HG02852 (cell line): ENCODE data around the gene HACD3.

Source experiments
- ATAC-seq: cut with Tn5 transposase; IDR thresholded peaks from one replicate; pipeline ENCODE4 v1.9.1; 2021; ENCODE audit warnings: mild to moderate bottlenecking, moderate library complexity; ENCODE audit not compliant: unreplicated experiment

HACD3 gene, protein sequence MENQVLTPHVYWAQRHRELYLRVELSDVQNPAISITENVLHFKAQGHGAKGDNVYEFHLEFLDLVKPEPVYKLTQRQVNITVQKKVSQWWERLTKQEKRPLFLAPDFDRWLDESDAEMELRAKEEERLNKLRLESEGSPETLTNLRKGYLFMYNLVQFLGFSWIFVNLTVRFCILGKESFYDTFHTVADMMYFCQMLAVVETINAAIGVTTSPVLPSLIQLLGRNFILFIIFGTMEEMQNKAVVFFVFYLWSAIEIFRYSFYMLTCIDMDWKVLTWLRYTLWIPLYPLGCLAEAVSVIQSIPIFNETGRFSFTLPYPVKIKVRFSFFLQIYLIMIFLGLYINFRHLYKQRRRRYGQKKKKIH

DNA sequence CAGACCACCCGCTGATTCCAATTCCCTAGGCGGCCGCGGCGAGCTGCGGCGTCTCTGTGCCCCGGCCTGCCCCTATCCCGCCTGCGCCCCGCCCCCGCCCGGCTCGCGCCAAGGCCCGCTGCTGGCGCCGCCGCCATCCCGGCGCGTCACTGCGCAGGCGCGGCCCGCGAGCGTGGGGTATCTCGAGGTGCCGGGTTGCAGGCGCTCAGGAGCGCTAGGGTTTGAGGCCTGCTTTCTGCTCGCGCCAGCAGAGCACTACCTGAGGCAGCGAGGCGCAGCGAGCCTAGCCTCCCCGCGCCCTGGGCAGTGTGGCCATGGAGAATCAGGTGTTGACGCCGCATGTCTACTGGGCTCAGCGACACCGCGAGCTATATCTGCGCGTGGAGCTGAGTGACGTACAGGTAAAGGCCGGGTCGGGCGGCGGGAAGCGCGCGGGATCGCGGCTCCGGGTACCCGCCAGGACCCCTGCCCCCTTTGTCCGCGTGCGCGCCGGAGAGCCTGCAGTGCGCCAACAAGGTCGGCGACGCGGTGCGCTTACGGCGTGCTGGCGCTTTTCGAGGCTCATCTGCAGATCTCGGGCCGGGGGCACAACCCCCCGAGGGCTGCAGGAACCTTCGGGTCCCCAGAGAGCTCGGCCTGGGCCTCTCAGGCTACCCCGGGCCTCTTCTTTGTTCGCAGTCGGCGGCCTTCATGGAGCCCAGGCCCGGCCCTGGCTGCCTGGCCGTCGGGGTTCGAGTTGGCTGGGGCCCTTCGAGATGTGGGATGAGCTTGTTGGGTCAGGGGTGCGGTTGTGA lies at the start of gene HACD3:
HACD3 (plus strand) TSS at position 146 of the 794 bp plus-strand sequence; CDS start at position 315, 169 bp downstream.
- peak; percentile 68 for ATAC-seq

DNA sequence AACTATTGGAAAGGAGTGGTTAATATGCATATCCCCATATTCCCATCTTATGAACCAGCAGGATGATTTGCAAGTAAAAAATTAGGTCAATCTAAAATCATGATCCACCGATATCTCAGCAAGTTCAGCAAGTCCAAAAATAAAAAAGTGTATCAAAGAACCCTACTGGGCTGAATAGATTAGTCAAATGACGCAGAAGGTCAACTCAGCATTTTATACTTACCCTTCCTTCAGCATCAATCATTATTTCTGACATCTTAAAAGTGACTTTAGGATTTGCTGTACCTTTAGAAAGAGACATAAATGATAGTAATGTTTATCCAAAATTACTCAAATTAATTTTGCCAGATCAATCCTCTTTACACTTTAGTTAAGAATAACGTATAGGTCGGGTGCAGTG lies 45.4 kb upstream of the HACD3 start:
- ATAC-seq, result no peak

GRCh38 chr15:65494076-65494475 lies 36.2 kb upstream of the HACD3 start:
- ATAC-seq, result no peak

GRCh38 chr15:65509321-65509720 lies 20.9 kb upstream of the HACD3 start:
- no peak for ATAC-seq

- no peak for ATAC-seq
Observed at GRCh38 chr15:65512189-65512588, 18.1 kb upstream of the HACD3 start.

- no peak for ATAC-seq
Observed at GRCh38 chr15:65512807-65513416, 17.4 kb upstream of the HACD3 start.

DNA sequence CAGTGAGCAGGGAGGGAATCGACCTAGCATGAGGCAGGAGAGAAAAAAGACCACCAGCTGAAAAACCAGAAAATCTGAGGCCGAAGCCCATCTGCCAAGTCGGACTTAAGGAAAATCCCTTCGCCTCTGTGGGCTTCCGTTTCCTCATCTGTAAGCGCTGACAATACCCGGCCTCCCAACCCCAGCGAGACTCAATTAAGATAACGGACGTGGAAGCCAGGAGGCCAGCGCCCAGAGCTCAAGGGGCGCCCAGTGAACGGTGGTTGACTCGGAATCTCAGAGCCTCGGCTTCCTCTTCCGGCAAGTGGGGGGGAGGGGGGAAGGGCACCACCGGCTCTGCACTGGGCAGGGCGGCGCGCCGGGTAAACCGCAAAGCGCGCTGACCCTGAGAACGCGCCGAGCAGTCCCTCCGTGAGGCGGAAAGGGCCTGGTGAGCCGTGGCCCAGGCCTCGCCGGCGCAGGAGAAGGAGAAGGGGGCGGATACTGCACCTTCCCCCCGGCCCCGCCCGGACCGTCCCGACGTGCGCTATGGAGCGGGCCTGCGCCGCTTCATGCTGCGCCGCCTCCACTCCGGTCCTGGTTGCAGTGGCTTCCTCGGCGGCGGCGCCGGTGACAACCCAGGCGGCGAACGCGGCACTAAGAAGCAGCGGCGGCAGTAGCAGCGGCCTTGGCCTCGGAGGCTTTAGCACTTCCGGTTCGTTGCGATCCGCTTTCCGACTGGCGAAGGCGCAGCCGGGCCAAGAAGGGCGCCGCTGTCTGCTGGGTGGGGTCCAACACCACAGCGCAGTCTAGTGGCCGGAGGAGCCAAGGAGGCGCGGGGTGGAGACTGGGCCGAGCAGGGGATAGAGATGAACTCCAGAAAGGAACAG lies 13.0 kb upstream of the HACD3 start, which contains the start of gene DPP8:
DPP8 (minus strand) TSS at position 693 of the 869 bp plus-strand sequence. CDS start 5,136 bp downstream, outside the sequence.
- ATAC-seq, result peak; percentile 91

- no peak for ATAC-seq
Observed at GRCh38 chr15:65517866-65518207, 12.4 kb upstream of the HACD3 start.

- ATAC-seq, result no peak
Observed at GRCh38 chr15:65518633-65519285, 11.5 kb upstream of the HACD3 start.

DNA sequence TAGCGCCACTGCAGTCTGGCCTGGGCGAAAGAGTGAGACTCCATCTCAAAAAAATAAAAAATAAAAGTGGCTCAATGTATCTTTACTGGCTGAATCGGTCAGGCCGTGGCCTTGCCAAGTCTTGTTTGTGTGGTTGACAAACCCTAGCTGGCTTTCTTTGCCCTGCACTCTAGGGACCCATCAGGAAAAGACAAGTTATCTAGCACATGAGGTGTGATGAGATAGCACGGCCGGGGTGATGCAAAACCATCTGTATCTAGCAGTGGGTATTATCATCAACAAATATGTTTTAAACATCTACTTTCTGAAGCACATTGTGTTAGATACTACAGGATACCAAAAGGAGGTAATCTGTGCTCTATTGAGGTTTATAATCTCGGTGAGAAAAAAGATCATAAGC lies 8.9 kb upstream of the HACD3 start:
- no peak for ATAC-seq

GRCh38 chr15:65524226-65524625 lies 6.0 kb upstream of the HACD3 start:
- no peak for ATAC-seq

DNA sequence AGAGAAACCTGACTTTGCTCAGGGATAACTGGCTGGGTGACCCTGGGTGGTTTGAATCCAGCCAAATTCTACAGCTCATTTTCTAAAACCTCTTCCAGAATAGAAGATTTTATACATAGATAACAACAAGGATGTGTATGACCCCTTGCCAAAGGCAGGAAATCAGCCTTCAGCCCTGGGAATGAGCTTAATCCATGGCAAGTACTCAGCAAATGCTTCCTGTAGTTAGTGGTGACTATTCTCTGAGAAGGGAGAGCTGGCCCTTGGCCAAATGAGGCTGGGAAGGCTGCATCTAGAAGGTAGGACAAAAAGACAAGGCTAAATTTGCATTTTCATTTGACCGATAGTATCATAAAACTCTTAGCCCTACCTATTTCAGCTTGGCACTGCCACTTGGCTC lies 4.6 kb upstream of the HACD3 start:
- ATAC-seq, result no peak

DNA sequence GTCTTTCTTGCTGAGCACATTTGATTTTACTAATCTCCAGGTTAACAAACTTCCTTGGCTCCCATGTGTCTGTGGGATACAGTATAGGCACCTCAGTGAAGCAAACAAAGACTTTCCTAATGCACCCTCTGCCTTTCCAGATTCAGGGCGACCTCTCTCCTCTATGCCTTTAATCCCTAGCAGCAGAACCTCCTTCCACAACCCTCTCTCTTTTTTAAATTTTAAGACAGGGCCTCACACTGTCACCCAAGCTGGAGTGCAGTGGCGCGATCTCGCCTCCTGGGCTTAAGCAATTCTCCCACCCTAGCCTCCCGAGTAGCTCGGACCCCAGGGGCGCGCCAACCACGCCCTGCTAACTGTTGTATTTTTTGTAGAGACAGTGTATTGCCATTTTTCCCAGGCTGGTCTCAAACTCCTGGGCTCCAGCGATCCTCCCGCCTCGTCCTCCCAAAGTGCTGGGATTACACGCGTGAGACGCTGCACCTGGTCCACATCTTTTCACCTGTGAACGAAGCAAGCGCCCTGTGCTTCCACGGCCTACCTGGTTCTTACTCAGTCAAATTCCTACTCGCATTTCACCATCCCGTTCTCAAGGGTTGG lies 1.7 kb upstream of the HACD3 start:
- ATAC-seq, result no peak

DNA sequence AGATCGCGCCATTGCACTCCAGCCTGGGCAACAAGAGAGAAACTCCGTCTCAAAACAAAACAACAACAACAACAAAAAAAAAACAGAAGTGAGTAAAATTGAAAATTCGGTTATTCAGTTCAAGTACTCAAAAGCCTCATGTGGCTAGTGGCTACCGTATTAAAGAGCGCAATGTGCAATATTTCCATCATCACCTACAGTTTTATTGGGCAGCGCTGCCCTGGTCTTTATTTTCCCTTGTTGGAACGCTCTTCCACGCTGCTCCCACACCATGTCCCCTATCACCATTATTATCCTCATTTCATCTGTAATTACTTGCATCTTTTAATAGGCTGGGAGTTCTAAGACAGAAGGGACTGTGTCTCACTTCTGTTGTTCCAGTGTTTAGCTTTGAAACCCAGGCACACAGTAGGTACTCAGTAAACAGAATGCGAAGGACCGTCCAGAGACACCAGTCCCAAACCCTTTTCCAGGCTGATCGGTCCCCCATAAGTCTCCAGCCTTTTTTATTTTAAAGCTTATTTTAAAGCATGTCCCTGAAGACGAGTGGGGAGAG lies 423 bp upstream of the HACD3 start:
- ATAC-seq, result peak; percentile 10

GRCh38 chr15:65532738-65533051 lies 2.4 kb downstream of the HACD3 start:
- ATAC-seq, result no peak

DNA sequence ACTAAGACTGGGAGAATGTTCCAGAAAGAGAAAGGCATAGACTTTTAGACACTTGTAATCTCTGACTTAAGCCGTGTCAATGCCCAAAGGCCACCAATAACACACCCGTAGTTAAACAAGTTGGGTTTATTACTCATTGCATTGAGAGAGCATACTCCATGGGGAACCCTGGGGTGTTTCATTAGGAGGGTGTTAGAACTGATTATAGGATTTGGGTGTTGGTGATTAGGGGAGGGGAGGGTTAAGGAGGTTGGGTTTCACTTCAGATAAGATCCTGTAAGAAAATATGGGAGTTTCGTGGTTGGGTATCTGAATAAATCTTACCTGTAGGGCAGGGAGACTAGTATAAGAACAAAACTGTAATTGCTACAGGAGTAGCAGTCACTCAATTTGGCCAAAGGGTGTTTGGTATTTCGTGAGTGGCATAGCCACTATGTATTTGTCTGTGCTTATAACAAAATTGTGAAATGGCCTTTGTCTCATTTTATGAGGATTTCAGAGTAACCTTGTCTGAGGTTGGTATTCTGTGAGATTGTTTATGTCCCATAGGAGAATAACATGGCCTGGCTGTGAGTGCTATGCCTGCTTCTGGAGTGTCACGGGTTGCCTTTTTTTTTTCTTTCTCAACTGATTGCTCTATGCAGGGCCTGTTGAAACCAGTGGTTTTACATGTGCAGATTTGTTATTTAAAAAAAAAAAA lies 2.9 kb downstream of the HACD3 start:
- no peak for ATAC-seq

GRCh38 chr15:65535192-65535591 lies 4.9 kb downstream of the HACD3 start:
- no peak for ATAC-seq

DNA sequence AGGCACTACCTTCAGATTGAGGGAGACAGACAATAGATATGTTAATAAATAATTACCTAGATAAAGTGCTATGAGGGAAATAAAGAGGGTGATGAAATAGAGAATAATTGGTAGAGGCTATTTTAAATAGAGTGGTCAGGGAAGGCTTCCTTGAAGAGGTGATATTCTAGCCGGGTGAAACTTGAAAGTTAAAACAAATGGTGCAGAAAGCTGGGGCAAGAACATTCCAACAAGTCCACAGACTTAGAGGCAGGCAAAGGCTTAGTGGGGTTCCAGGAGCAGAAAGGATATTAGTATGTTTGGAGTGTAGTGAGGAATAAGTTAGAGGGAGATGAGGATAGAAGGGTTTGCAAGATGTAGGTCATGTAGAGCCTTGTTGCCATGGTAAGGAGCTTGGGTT lies 10.1 kb downstream of the HACD3 start:
- ATAC-seq, result no peak

DNA sequence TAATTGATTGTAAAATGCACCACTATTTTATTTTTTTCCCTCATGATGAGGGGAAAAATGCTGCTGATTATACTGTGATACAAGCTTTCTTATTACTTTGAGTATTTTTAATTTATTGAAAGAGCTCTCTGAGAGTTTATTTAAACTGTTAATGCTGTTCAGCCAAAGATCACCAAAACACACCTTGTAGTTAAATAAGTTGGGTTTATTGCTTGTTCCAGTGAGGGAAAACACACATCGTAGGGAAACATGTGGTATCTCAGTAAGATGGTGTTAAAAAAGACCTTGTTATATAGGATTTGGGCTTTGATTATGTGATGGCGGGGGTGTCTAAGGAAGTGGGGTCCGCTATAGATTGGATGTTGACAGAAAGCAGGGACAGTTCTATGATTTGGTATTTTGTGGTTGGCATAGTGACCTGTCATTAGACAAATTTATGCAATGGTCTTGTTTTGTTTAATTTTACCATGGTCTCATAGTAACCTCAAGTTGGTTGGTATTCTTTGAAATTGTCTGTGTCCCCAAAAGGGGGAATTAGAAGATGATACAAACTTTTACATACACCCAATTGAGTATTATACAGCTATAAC lies 11.1 kb downstream of the HACD3 start:
- no peak for ATAC-seq
